Testis (tissue), 3 donors: ENCODE results near the gene PRSS57. TPM values are rescaled to one million over a fixed set of nuclear protein-coding genes. Genes with fewer than 3 reads are reported as not detected.

Source experiments
- DNase-seq: peaks from one replicate; pipeline ENCODE4 v3.0.0-alpha.2; 2019
- H3K27ac ChIP-seq, 2 donors: fragments of 200-600 bp; sonication (generic); one replicate each; pipeline ENCODE4 v1.5.1; 2019
- H3K27me3 ChIP-seq: fragments of 200-600 bp; sonication (generic); one replicate; pipeline ENCODE4 v1.5.1; 2019
- H3K36me3 ChIP-seq: fragments of 200-600 bp; sonication (generic); one replicate; pipeline ENCODE4 v1.5.1; 2017; ENCODE audit warnings: low read depth; ENCODE audit errors: missing control alignments
- H3K4me1 ChIP-seq: fragments of 200-600 bp; sonication (generic); one replicate; pipeline ENCODE4 v1.5.1; 2019
- H3K4me3 ChIP-seq, 2 donors: fragments of 200-600 bp; sonication (generic); one replicate each; pipeline ENCODE4 v1.5.1; 2017 to 2019
- H3K9me3 ChIP-seq: fragments of 200-600 bp; sonication (generic); one replicate; pipeline ENCODE4 v1.5.1; 2017
- POLR2A ChIP-seq: fragments of 450-650 bp; IDR thresholded peaks from one replicate; pipeline ENCODE4 v1.6.1; 2017; ENCODE audit warnings: antibody characterized with exemption, mild to moderate bottlenecking, moderate library complexity
- WGBS, 2 donors: methylation state at CpG; one replicate each; pipeline ENCODE4 v1.1.5; 2018; 5-methylcytosine and 5-hydroxymethylcytosine counted together
- intact Hi-C: fragments of 100-400 bp; cut with DNase I; formaldehyde crosslinking; loops from one replicate; pipeline ENCODE4 v1.15.1; 2023; ENCODE audit warnings: low total_unique reads
- polyA plus RNA-seq: library from polyadenylated mRNA; stranded (reverse); fragments of 350-450 nt; fragmentation: Illumina TruSeq; extraction: RNeasy Lipid Tissue Mini Kit (QIAGEN cat#74804); gene quantifications from one replicate; pipeline ENCODE4 v1.2.3, GENCODE V29; 2014; ENCODE audit warnings: low read depth, low replicate concordance; ENCODE audit not compliant: insufficient read depth
- total RNA-seq, 2 donors: library from RNA; depleted of rRNA; stranded (reverse); fragments of >200 nt; gene quantifications; one replicate each; pipeline ENCODE4 v1.2.3, GENCODE V29; 2016
- TF ChIP-seq, protein P1 (sequence below), 3 experiments: fragments of 450-650 bp in 2 of 3; fragments of 200-600 bp in 1 of 3; sonication (generic) in 1 of 3; IDR thresholded peaks; one replicate each; pipeline ENCODE4 v1.5.1; 2016 to 2019; ENCODE audit warnings: antibody characterized with exemption in 3 of 3, mild to moderate bottlenecking in 2 of 3, moderate library complexity in 1 of 3

PRSS57 gene
- total and polyA plus RNA-seq, 3 donors from 2014 or later, result not detected

DNA sequence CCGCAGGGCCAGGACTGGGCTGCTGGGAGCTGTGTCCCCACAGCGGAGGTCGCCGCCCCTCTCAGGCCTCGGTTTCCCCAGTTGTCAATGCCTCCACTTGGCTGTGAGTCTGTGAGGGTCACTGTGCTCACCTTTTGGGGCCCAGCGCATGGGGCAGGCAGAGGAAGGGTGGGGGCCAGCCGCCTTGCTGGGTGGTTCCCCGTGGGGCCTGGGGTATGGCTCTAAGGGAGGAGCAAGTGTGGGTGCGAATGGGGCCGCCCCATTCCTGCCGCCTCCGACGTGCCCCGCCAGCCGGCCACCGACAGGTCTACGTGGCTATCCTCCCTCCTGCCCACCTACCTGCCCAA is 56.4 kb downstream of the PRSS57 start:
- Histone ChIP-seq H3K4me3 (peak overlapping the region; percentile 39 to 53), H3K4me1 (peaks cover 21% of the 10 kb centered on the region), H3K9me3 (no peaks in the 10 kb centered on the region), H3K27ac (no peak overlapping the region), H3K27me3 (no peaks in the 10 kb centered on the region), H3K36me3 (no peaks in the 10 kb centered on the region)
- no peak for TF ChIP-seq POLR2A
- TF ChIP-seq, protein P1, sequence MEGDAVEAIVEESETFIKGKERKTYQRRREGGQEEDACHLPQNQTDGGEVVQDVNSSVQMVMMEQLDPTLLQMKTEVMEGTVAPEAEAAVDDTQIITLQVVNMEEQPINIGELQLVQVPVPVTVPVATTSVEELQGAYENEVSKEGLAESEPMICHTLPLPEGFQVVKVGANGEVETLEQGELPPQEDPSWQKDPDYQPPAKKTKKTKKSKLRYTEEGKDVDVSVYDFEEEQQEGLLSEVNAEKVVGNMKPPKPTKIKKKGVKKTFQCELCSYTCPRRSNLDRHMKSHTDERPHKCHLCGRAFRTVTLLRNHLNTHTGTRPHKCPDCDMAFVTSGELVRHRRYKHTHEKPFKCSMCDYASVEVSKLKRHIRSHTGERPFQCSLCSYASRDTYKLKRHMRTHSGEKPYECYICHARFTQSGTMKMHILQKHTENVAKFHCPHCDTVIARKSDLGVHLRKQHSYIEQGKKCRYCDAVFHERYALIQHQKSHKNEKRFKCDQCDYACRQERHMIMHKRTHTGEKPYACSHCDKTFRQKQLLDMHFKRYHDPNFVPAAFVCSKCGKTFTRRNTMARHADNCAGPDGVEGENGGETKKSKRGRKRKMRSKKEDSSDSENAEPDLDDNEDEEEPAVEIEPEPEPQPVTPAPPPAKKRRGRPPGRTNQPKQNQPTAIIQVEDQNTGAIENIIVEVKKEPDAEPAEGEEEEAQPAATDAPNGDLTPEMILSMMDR (IDR thresholded peaks at IDR 0.05), result no peak
- intact Hi-C loops, result no loop called here
- DNase-seq, result no peak
- WGBS, 2 donors, result 32 to 52% methylated on average over 3 to 17 of the region's 17 CpGs

Other genes with a start within 250 kb of the PRSS57 start
- gene SHC2, start 234.4 kb downstream of the PRSS57 start, total RNA-seq, result 10 to 100 TPM; 57.8 to 67.3 TPM
- 26.7 TPM for gene SHC2, start 234.4 kb downstream of the PRSS57 start, polyA plus RNA-seq
- 1 to 10 TPM; 2.2 to 2.3 TPM for gene MADCAM1, start 199.0 kb downstream of the PRSS57 start, total RNA-seq
- 1.6 TPM for gene MADCAM1, start 199.0 kb downstream of the PRSS57 start, polyA plus RNA-seq
- gene TPGS1, start 188.0 kb downstream of the PRSS57 start, total RNA-seq, result 100 to 1,000 TPM in 1 of 2 donors, 10 to 100 TPM in 1; 98.5 to 104 TPM
- 5.4 TPM for gene TPGS1, start 188.0 kb downstream of the PRSS57 start, polyA plus RNA-seq
- 100 to 1,000 TPM; 205 to 249 TPM for gene CDC34, start 163.7 kb downstream of the PRSS57 start, total RNA-seq
- 149 TPM for gene CDC34, start 163.7 kb downstream of the PRSS57 start, polyA plus RNA-seq
- gene GZMM, start 151.4 kb downstream of the PRSS57 start, total RNA-seq, result 1 to 10 TPM in 1 of 2 donors, under 1 TPM in 1; 0.31 to 1.4 TPM
- 2.2 TPM for gene GZMM, start 151.4 kb downstream of the PRSS57 start, polyA plus RNA-seq
- gene BSG, start 122.9 kb downstream of the PRSS57 start, total RNA-seq, result 1,000 to 10,000 TPM; 1,391 to 1,458 TPM
- 870 TPM for gene BSG, start 122.9 kb downstream of the PRSS57 start, polyA plus RNA-seq
- 10 to 100 TPM in 1 of 2 donors, 1 to 10 TPM in 1; 6.6 to 12.4 TPM for gene HCN2, start 105.6 kb downstream of the PRSS57 start, total RNA-seq
- gene HCN2, start 105.6 kb downstream of the PRSS57 start, polyA plus RNA-seq, result 5.5 TPM
- 100 to 1,000 TPM; 116 to 137 TPM for gene POLRMT, start 61.9 kb downstream of the PRSS57 start, total RNA-seq
- gene POLRMT, start 61.9 kb downstream of the PRSS57 start, polyA plus RNA-seq, result 178 TPM
- 1 to 10 TPM; 1.8 to 3.1 TPM for gene FGF22, start 55.6 kb downstream of the PRSS57 start, total RNA-seq
- 2.6 TPM for gene FGF22, start 55.6 kb downstream of the PRSS57 start, polyA plus RNA-seq
- gene RNF126, start 32.2 kb downstream of the PRSS57 start, total RNA-seq, result 100 to 1,000 TPM; 148 to 158 TPM
- gene RNF126, start 32.2 kb downstream of the PRSS57 start, polyA plus RNA-seq, result 107 TPM
- 100 to 1,000 TPM; 343 to 397 TPM for gene FSTL3, start 19.1 kb downstream of the PRSS57 start, total RNA-seq
- 98.6 TPM for gene FSTL3, start 19.1 kb downstream of the PRSS57 start, polyA plus RNA-seq
- gene PALM, start 13.5 kb upstream of the PRSS57 start, total RNA-seq, result 10 to 100 TPM; 35.5 to 47.8 TPM
- gene PALM, start 13.5 kb upstream of the PRSS57 start, polyA plus RNA-seq, result 46.4 TPM
- 1 to 10 TPM; 1.1 to 3.1 TPM for gene MISP, start 55.7 kb upstream of the PRSS57 start, total RNA-seq
- 1.1 TPM for gene MISP, start 55.7 kb upstream of the PRSS57 start, polyA plus RNA-seq
- 100 to 1,000 TPM; 168 to 196 TPM for gene PTBP1, start 102.0 kb upstream of the PRSS57 start, total RNA-seq
- gene PTBP1, start 102.0 kb upstream of the PRSS57 start, polyA plus RNA-seq, result 116 TPM
- 10 to 100 TPM; 16.9 to 20.1 TPM for gene PLPPR3, start 126.5 kb upstream of the PRSS57 start, total RNA-seq
- gene PLPPR3, start 126.5 kb upstream of the PRSS57 start, polyA plus RNA-seq, result 2.7 TPM
- gene AZU1, start 132.4 kb upstream of the PRSS57 start, total RNA-seq, result 1 to 10 TPM; 5.4 to 5.8 TPM
- gene AZU1, start 132.4 kb upstream of the PRSS57 start, polyA plus RNA-seq, result 1.4 TPM
- gene PRTN3, start 145.5 kb upstream of the PRSS57 start, total RNA-seq, result 1 to 10 TPM; 1.0 to 1.8 TPM
- gene PRTN3, start 145.5 kb upstream of the PRSS57 start, polyA plus RNA-seq, result not detected
- under 1 TPM in 1 of 2 donors, not detected in 1; 0.74 TPM for gene ELANE, start 156.9 kb upstream of the PRSS57 start, total RNA-seq
- 0.50 TPM for gene ELANE, start 156.9 kb upstream of the PRSS57 start, polyA plus RNA-seq
- 100 to 1,000 TPM in 1 of 2 donors, 10 to 100 TPM in 1; 83.1 to 185 TPM for gene CFD, start 164.2 kb upstream of the PRSS57 start, total RNA-seq
- 84.3 TPM for gene CFD, start 164.2 kb upstream of the PRSS57 start, polyA plus RNA-seq
- 100 to 1,000 TPM in 1 of 2 donors, 10 to 100 TPM in 1; 94.7 to 124 TPM for gene MED16, start 197.7 kb upstream of the PRSS57 start, total RNA-seq
- gene MED16, start 197.7 kb upstream of the PRSS57 start, polyA plus RNA-seq, result 50.7 TPM
- not detected for gene RNU6-9, start 198.0 kb upstream of the PRSS57 start, total RNA-seq
- not detected for gene RNU6-9, start 198.0 kb upstream of the PRSS57 start, polyA plus RNA-seq
- gene R3HDM4, start 217.8 kb upstream of the PRSS57 start, total RNA-seq, result 10 to 100 TPM; 24.6 to 30.1 TPM
- 19.2 TPM for gene R3HDM4, start 217.8 kb upstream of the PRSS57 start, polyA plus RNA-seq
- not detected for gene KISS1R, start 221.9 kb upstream of the PRSS57 start, total RNA-seq
- gene KISS1R, start 221.9 kb upstream of the PRSS57 start, polyA plus RNA-seq, result not detected
- 10 to 100 TPM; 15.3 to 26.5 TPM for gene ARID3A, start 230.6 kb upstream of the PRSS57 start, total RNA-seq
- gene ARID3A, start 230.6 kb upstream of the PRSS57 start, polyA plus RNA-seq, result 38.2 TPM